ENCODE data around the gene SLAIN2. TPM values are rescaled to one million over a fixed set of nuclear protein-coding genes. Genes with fewer than 3 reads are reported as not detected.

The SLAIN2 gene
- total RNA-seq, 1 experiment from 2014 or later = 30.8 TPM

DNA sequence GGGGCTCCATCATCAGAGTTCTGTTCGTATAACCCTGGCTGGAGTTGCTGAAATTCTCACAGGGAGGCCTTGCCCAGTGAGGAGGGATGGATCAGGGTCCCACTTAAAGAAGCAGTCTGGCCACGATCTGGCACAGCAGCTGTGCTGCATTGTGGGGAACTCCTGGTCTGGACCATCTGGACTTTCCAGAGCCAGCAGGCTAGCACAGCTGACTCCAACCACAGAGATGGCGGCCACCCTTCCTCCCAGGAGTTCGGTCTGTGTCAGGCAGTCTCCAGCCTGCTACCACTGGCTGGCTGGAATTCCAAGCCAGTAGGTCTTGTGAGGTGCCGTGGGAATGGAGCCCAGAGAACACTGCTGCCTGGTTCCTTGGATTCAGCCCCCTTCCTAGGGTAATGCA is 62.0 kb downstream of the SLAIN2 start:
- Histone ChIP-seq H2BK15ac (ENCODE audit: low read depth, low read length) (no peak overlapping the region), H3K4me2 (ENCODE audit: insufficient read depth, insufficient read length, low read length) (no peak overlapping the region)
- H3K27me3 Mint-ChIP-seq (ENCODE audit: low read depth) = no peaks in the 10 kb centered on the region

More for the DNA sequence above, 62.0 kb downstream of the SLAIN2 start:
- peaks cover 21 to 22% of the 10 kb centered on the region in 2 experiments for H3K4me1 Mint-ChIP-seq
- H4K5ac ChIP-seq (ENCODE audit: insufficient read length, low read depth, low read length) = no peak overlapping the region
- H2BK5ac ChIP-seq (ENCODE audit: insufficient read length, low read length) = no peak overlapping the region
- H2AK5ac ChIP-seq (ENCODE audit: insufficient read length, low read length) = no peak overlapping the region
- no peaks in the 10 kb centered on the region for H3K9me3 ChIP-seq (ENCODE audit: control insufficient read depth, low read depth, low read length)
- no CpG with 5 or more reads among the region's 5 CpGs for WGBS (ENCODE audit: extremely low coverage, insufficient read length, low lambda C conversion rate)
- no peak overlapping the region for H2AFZ ChIP-seq (ENCODE audit: low read length)
- H3K9ac ChIP-seq (ENCODE audit: extremely low read depth, insufficient read length, low read length) = no peak overlapping the region
- no peak overlapping the region for H3K4me3 Mint-ChIP-seq
- no peak overlapping the region for H3K4ac ChIP-seq (ENCODE audit: low read depth, low read length)
- no peak for DNase-seq
- H3K23me2 ChIP-seq (ENCODE audit: insufficient read length, low read depth, low read length, poor library complexity, severe bottlenecking) = no peaks in the 10 kb centered on the region
- H3K14ac ChIP-seq (ENCODE audit: insufficient read depth, low read length) = no peak overlapping the region
- no peak overlapping the region for H3T11ph ChIP-seq (ENCODE audit: low read length)
- H3K9me3 Mint-ChIP-seq = no peaks in the 10 kb centered on the region
- H3K27ac Mint-ChIP-seq = no peak overlapping the region
- no peaks in the 10 kb centered on the region for H3K79me2 ChIP-seq (ENCODE audit: insufficient read depth, low read length)
- no peak overlapping the region for H3K23ac ChIP-seq (ENCODE audit: insufficient read length, low read depth, low read length)
- no peak overlapping the region for H2BK120ac ChIP-seq (ENCODE audit: low read depth, low read length, poor library complexity, severe bottlenecking)
- H4K20me1 ChIP-seq (ENCODE audit: control insufficient read depth, insufficient read depth, insufficient read length) = no peaks in the 10 kb centered on the region
- no peak overlapping the region for H3K18ac ChIP-seq (ENCODE audit: insufficient read length, low read depth, low read length)
- H3K4me1 ChIP-seq (ENCODE audit: insufficient read depth, low read length) = no peaks in the 10 kb centered on the region
- H2BK12ac ChIP-seq (ENCODE audit: insufficient read length, low read depth, low read length) = no peak overlapping the region
- H3K36me3 Mint-ChIP-seq (ENCODE audit: insufficient read depth in 1 of 3, low read depth in 3 of 3) = peaks cover 2 to 5% (median 4%) of the 10 kb centered on the region in 3 experiments; a peak in 4 of 7 replicates
- H2BK20ac ChIP-seq (ENCODE audit: low read depth, low read length, poor library complexity, severe bottlenecking) = no peak overlapping the region
- H3K27ac ChIP-seq (ENCODE audit: insufficient read length, low read depth, low read length) = no peak overlapping the region
- TF ChIP-seq, protein P1, sequence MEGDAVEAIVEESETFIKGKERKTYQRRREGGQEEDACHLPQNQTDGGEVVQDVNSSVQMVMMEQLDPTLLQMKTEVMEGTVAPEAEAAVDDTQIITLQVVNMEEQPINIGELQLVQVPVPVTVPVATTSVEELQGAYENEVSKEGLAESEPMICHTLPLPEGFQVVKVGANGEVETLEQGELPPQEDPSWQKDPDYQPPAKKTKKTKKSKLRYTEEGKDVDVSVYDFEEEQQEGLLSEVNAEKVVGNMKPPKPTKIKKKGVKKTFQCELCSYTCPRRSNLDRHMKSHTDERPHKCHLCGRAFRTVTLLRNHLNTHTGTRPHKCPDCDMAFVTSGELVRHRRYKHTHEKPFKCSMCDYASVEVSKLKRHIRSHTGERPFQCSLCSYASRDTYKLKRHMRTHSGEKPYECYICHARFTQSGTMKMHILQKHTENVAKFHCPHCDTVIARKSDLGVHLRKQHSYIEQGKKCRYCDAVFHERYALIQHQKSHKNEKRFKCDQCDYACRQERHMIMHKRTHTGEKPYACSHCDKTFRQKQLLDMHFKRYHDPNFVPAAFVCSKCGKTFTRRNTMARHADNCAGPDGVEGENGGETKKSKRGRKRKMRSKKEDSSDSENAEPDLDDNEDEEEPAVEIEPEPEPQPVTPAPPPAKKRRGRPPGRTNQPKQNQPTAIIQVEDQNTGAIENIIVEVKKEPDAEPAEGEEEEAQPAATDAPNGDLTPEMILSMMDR (conservative IDR thresholded peaks at IDR 0.05) = no peak
- H4K91ac ChIP-seq (ENCODE audit: insufficient read length, low read depth, low read length) = no peak overlapping the region
- H3K79me1 ChIP-seq (ENCODE audit: insufficient read depth, low read depth, low read length, poor library complexity, severe bottlenecking) = no peaks in the 10 kb centered on the region
- no peaks in the 10 kb centered on the region for H3K27me3 ChIP-seq (ENCODE audit: insufficient read depth, low read length)
- H3K56ac ChIP-seq (ENCODE audit: insufficient read length, low read depth, low read length) = no peak overlapping the region
- no peak overlapping the region for H4K8ac ChIP-seq (replicated peaks; ENCODE audit: insufficient read length, low read depth, low read length)

All from H9 (cell line).